Adrenal gland (tissue), 12 donors: ENCODE measurements around the gene SYCE3. TPM values are rescaled to one million over a fixed set of nuclear protein-coding genes. Genes with fewer than 3 reads are reported as not detected.
A peak's percentile ranks its signal among the peaks of the same experiment; 100 is the strongest.

ENCODE experiments used
- DNase-seq, 7 donors: peaks; one replicate each; pipeline ENCODE4 v3.0.0-alpha.2; 2019 to 2020
- H3K27ac ChIP-seq, 5 donors: fragments of 200-600 bp; sonication (generic) in 4 of 5; 1 replicate in 3 of 5; 2 replicates in 2 of 5; pipeline versions ENCODE4 v1.5.1 to v1.8.0; 2016 to 2020; ENCODE audit warnings: mild to moderate bottlenecking in 1 of 5
- H3K27me3 ChIP-seq: fragments of 200-600 bp; 2 replicates; pipeline ENCODE4 v1.8.0; 2021
- H3K36me3 ChIP-seq, 2 donors: fragments of 200-600 bp; replicated peaks in 1 of 2; 1 replicate in 1 of 2; 2 replicates in 1 of 2; pipeline versions ENCODE4 v1.5.1 to v1.8.0; 2018 to 2022
- H3K4me1 ChIP-seq, 2 donors: fragments of 200-600 bp; replicated peaks in 1 of 2; 1 replicate in 1 of 2; 2 replicates in 1 of 2; pipeline versions ENCODE4 v1.5.1 to v1.8.0; 2018 to 2021
- H3K4me3 ChIP-seq, 4 donors: fragments of 200-600 bp; sonication (generic) in 3 of 4; one replicate each; pipeline ENCODE4 v1.5.1; 2016 to 2018
- H3K9me3 ChIP-seq, 3 donors: fragments of 200-600 bp; sonication (generic) in 1 of 3; replicated peaks in 1 of 3; 1 replicate in 2 of 3; 2 replicates in 1 of 3; pipeline versions ENCODE4 v1.5.1 to v1.8.0; 2016 to 2021
- POLR2A ChIP-seq, 2 donors: fragments of 450-650 bp; IDR thresholded peaks; one replicate each; pipeline ENCODE4 v1.6.1; 2017; ENCODE audit warnings: antibody characterized with exemption in 2 of 2, mild to moderate bottlenecking in 2 of 2, moderate library complexity in 1 of 2
- WGBS, 4 donors: extraction: QIAGEN DNeasy Blood & Tissue Kit in 2 of 4; methylation state at CpG; one replicate each; pipeline versions ENCODE4 v1.1.5 to v1.1.7; 2013 to 2017; 5-methylcytosine and 5-hydroxymethylcytosine counted together
- intact Hi-C, 2 donors: fragments of 100-400 bp; cut with DNase I; formaldehyde crosslinking; loops; one replicate each; pipeline versions ENCODE4 v1.14.1 to v1.15.0; 2022 to 2023
- polyA plus RNA-seq, 3 donors: library from polyadenylated mRNA; stranded (reverse); fragments of 200-250 nt in 2 of 3; fragments of 350-450 nt in 1 of 3; fragmentation: Illumina TruSeq in 1 of 3; extraction: RNeasy Lipid Tissue Mini Kit (QIAGEN cat#74804) in 1 of 3; gene quantifications; one replicate each; pipeline ENCODE4 v1.2.3, GENCODE V29; 2013 to 2014
- total RNA-seq, 9 donors: library from RNA; depleted of rRNA in 4 of 9; stranded (reverse); fragments of >200 nt in 4 of 9; fragments of 120-200 nt in 1 of 9; fragmentation: NEBNext Ultra II Directional in 1 of 9; extraction: Animal tissue kit (Norgen Biotek cat#: 25700) in 1 of 9; gene quantifications; one replicate each; pipeline versions ENCODE4 v1.1.0 to v1.2.4, GENCODE V29; 2013 to 2023
- TF ChIP-seq, protein P1 (sequence below), 6 experiments: fragments of 450-650 bp in 4 of 6; fragments of 200-600 bp in 2 of 6; sonication (generic) in 1 of 6; IDR thresholded peaks; 1 replicate in 5 of 6; 2 replicates in 1 of 6; pipeline versions ENCODE4 v1.5.1 to v1.8.0; 2016 to 2021; ENCODE audit warnings: antibody characterized with exemption in 6 of 6, mild to moderate bottlenecking in 2 of 6, moderate library complexity in 1 of 6
- donor health status: healthy with polysubstance abuse.
- donor health status: Bipolar disorder and iron deficiency.
- donor health status: DM: yes; HTN: yes; CAD: no.
- donor health status: DM: no; HTN: no; CAD: no.
- donor health status: DM: no; HTN: no; CAD: no.
- donor health status: DM: yes; HTN: yes; CAD: no.

The SYCE3 gene
- total and polyA plus RNA-seq, 12 donors, result 0.57 to 7.2 (median 0.87) TPM; not detected in 5

- H3K27me3 ChIP-seq, result no peaks in the 10 kb centered on the region
- intact Hi-C loops, result no loop called here
- H3K4me3 ChIP-seq, result peak within 1 kb of the TSS; percentile 66 to 85 (median 80)
- 0% methylated on average over 18 to 96 of the region's 96 CpGs for WGBS, 4 donors
- DNase-seq, result peak; percentile 98 to 99 (median 99)
- H3K27ac ChIP-seq, result peak within 1 kb of the TSS; percentile 92 to 99 (median 97)
- peaks cover 27 to 33% of the 10 kb centered on the region in 2 donors for H3K4me1 ChIP-seq
- H3K36me3 ChIP-seq, result no peaks in the 10 kb centered on the region
- TF ChIP-seq, protein P1, sequence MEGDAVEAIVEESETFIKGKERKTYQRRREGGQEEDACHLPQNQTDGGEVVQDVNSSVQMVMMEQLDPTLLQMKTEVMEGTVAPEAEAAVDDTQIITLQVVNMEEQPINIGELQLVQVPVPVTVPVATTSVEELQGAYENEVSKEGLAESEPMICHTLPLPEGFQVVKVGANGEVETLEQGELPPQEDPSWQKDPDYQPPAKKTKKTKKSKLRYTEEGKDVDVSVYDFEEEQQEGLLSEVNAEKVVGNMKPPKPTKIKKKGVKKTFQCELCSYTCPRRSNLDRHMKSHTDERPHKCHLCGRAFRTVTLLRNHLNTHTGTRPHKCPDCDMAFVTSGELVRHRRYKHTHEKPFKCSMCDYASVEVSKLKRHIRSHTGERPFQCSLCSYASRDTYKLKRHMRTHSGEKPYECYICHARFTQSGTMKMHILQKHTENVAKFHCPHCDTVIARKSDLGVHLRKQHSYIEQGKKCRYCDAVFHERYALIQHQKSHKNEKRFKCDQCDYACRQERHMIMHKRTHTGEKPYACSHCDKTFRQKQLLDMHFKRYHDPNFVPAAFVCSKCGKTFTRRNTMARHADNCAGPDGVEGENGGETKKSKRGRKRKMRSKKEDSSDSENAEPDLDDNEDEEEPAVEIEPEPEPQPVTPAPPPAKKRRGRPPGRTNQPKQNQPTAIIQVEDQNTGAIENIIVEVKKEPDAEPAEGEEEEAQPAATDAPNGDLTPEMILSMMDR (IDR thresholded peaks at IDR 0.05), result no peak
- TF ChIP-seq POLR2A (IDR thresholded peaks at IDR 0.05), result peak; percentile 85 to 90
- no peaks in the 10 kb centered on the region for H3K9me3 ChIP-seq
These were observed 20.0 kb upstream of the SYCE3 start, which contains the start of gene CHKB for GRCh38 chr22:50582493-50583293. Gene CHKB (minus strand): TSS chr22:50582849. CDS start chr22:50582781, 68 bp downstream.

DNA sequence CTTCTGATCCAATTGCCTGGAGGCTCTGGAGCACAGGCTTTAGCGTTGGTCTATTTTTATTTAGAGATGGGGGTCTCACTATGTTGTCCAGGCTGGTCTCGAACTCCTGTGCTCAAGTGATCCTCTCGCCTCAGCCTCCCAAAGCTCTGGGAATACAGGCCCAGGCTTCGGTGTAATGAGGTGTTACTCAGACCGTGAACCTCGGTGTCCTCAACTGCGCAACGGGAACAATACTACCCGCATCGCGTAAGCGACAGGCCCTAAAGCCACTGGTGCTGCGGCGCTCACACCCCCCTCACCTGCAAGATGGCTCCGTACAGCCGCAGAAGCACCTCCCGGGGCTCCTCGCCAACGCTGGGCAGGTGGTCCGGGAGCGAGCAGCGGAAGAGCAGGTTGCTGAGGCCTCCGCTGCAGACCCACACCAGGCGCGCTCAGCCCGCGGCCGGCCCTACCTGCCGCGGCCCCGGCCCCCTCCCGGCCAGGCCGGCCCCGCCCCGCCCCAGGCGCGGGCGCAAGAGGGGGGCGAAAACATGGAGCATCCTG is 19.3 kb upstream of the SYCE3 start:
- Histone ChIP-seq H3K27me3 (no peaks in the 10 kb centered on the region), H3K9me3 (no peaks in the 10 kb centered on the region), H3K36me3 (no peaks in the 10 kb centered on the region), H3K4me1 (peaks cover 27 to 33% of the 10 kb centered on the region in 2 donors), H3K4me3 (peak overlapping the region; percentile 58 to 80 (median 66)), H3K27ac (peak overlapping the region; percentile 92 to 99 (median 97))
- intact Hi-C loops, result no loop called here
- DNase-seq, result peak in 4 of 7 donors; percentile 36 to 71 (median 54)
- WGBS, 4 donors, result 6 to 11% (median 9%) methylated on average over 22 to 39 of the region's 39 CpGs; no CpG with 5 or more reads in 1 of the 4 donors
- TF ChIP-seq, protein P1 (IDR thresholded peaks at IDR 0.05), result no peak
- no peak for TF ChIP-seq POLR2A (IDR thresholded peaks at IDR 0.05)

GRCh38 chr22:50581031-50581949 is 18.6 kb upstream of the SYCE3 start:
- DNase-seq, result no peak
- H3K9me3 ChIP-seq, result no peaks in the 10 kb centered on the region
- H3K36me3 ChIP-seq, result no peaks in the 10 kb centered on the region
- peak overlapping the region in 2 of 4 donors; percentile 67 to 80 for H3K4me3 ChIP-seq
- no peaks in the 10 kb centered on the region for H3K27me3 ChIP-seq
- H3K27ac ChIP-seq, result peak overlapping the region in 2 of 5 donors; percentile 96 to 98
- intact Hi-C loops, result no loop called here
- TF ChIP-seq, protein P1 (IDR thresholded peaks at IDR 0.05), result no peak
- no peak for TF ChIP-seq POLR2A (IDR thresholded peaks at IDR 0.05)
- 86 to 92% (median 90%) methylated on average over 11 to 22 of the region's 22 CpGs for WGBS, 4 donors
- peaks cover 27 to 33% of the 10 kb centered on the region in 2 donors for H3K4me1 ChIP-seq
